A549 (cell line): ENCODE measurements around the gene DDX41. TPM values are rescaled to one million over a fixed set of nuclear protein-coding genes. Genes with fewer than 3 reads are reported as not detected.

ENCODE experiments used
- ATAC-seq, 2 experiments: fragments of 200-7000 bp in 1 of 2; fragments of >200 bp in 1 of 2; cut with Nextera tagmentation in 1 of 2; cut with Tn5 transposase in 1 of 2; 3 replicates each; pipeline versions ENCODE4 v1.8.0 to v1.9.1; 2018 to 2020; ENCODE audit warnings: mild to moderate bottlenecking in 1 of 2, moderate library complexity in 1 of 2
- CTCF ChIA-PET: fragments of 300-600 bp; sonication (Branson Sonifier 250); formaldehyde crosslinking; extraction: SDS; loops from one replicate; lab custom pipeline; 2021; ENCODE audit warnings: antibody characterized with exemption, inconsistent platforms; lab: Yijun Ruan, JAX
- POLR2A ChIA-PET: fragments of 350-600 bp; formaldehyde crosslinking; extraction: SDS; loops from one replicate; lab custom pipeline; 2021; ENCODE audit warnings: antibody characterized with exemption, inconsistent platforms; lab: Yijun Ruan, JAX
- DNase-seq, 2 experiments: peaks; one replicate each; pipeline versions ENCODE4 v3.0.0 to v3.0.0-alpha.2; 2011 to 2016; ENCODE audit warnings: low read depth in 1 of 2, low spot score in 1 of 2
- FAIRE-seq: peaks from 2 replicates; lab custom pipeline; 2011; peaks lifted over from hg19 to GRCh38; lab: Jason Lieb, UNC
- H3K27ac ChIP-seq, 2 experiments: fragments of >200 bp; sonication (Bioruptor Twin); formaldehyde crosslinking; 3 replicates each; pipeline ENCODE4 v1.5.1; 2016 to 2017
- H3K4me1 ChIP-seq: fragments of >200 bp; sonication (Bioruptor Twin); formaldehyde crosslinking; 3 replicates; pipeline ENCODE4 v1.6.1; 2016
- H3K4me2 ChIP-seq: fragments of >200 bp; sonication (Bioruptor Twin); formaldehyde crosslinking; 3 replicates; pipeline ENCODE4 v1.6.1; 2016
- H3K4me3 ChIP-seq: fragments of >200 bp; sonication (Bioruptor Twin); formaldehyde crosslinking; 3 replicates; pipeline ENCODE4 v1.5.1; 2016
- H3K9me3 ChIP-seq: fragments of >200 bp; sonication (Bioruptor Twin); formaldehyde crosslinking; 3 replicates; pipeline ENCODE4 v1.6.1; 2016
- CBX2 ChIP-seq: fragments of 200-600 bp; sonication (generic); IDR thresholded peaks from 2 replicates; pipeline ENCODE4 v1.6.1; 2016; ENCODE audit warnings: low read depth, mild to moderate bottlenecking, borderline replicate concordance
- EHF ChIP-seq: fragments of 250-450 bp; sonication (Bioruptor Pico); IDR thresholded peaks from 2 replicates; pipeline ENCODE4 v1.5.0; 2020; ENCODE audit warnings: mild to moderate bottlenecking
- ELK1 ChIP-seq: fragments of 150-350 bp; IDR thresholded peaks from 2 replicates; pipeline ENCODE4 v1.6.1; 2014; ENCODE audit warnings: low read depth, mild to moderate bottlenecking, low read length
- EP300 ChIP-seq, 2 experiments: fragments of >200 bp; sonication (Bioruptor Twin); formaldehyde crosslinking; IDR thresholded peaks; 2 replicates in 1 of 2; 3 replicates in 1 of 2; pipeline ENCODE4 v1.6.1; 2016 to 2017
- ESRRA ChIP-seq: fragments of 150-350 bp; IDR thresholded peaks from 2 replicates; pipeline ENCODE4 v1.6.1; 2014; ENCODE audit warnings: mild to moderate bottlenecking, low read length, borderline replicate concordance
- FOSB ChIP-seq: fragments of 250-450 bp; sonication (Bioruptor Pico); IDR thresholded peaks from 2 replicates; pipeline ENCODE4 v1.5.0; 2020; ENCODE audit warnings: mild to moderate bottlenecking, moderate library complexity
- FOSL2 ChIP-seq, 2 experiments: fragments of 450-650 bp in 1 of 2; fragments of >200 bp in 1 of 2; sonication (Bioruptor Twin) in 1 of 2; formaldehyde crosslinking; IDR thresholded peaks; 2 replicates each; pipeline versions ENCODE4 v1.5.0 to v1.6.1; 2016 to 2020; ENCODE audit warnings: mild to moderate bottlenecking in 1 of 2, moderate library complexity in 1 of 2
- HES2 ChIP-seq: fragments of >200 bp; sonication (Bioruptor Twin); formaldehyde crosslinking; IDR thresholded peaks from 2 replicates; pipeline ENCODE4 v1.6.1; 2016
- HOXB5 ChIP-seq: fragments of 250-450 bp; sonication (Bioruptor Pico); IDR thresholded peaks from 2 replicates; pipeline ENCODE4 v1.5.0; 2020; ENCODE audit warnings: mild to moderate bottlenecking, moderate library complexity
- JUN ChIP-seq, 2 experiments: fragments of >200 bp; sonication (Bioruptor Twin); formaldehyde crosslinking; IDR thresholded peaks; 2 replicates in 1 of 2; 3 replicates in 1 of 2; pipeline ENCODE4 v1.6.1; 2016 to 2017
- JUNB ChIP-seq: fragments of >200 bp; sonication (Bioruptor Twin); formaldehyde crosslinking; IDR thresholded peaks from 2 replicates; pipeline ENCODE4 v1.6.1; 2016
- KDM1A ChIP-seq: fragments of 200-600 bp; sonication (generic); IDR thresholded peaks from 2 replicates; pipeline ENCODE4 v1.6.1; 2016; ENCODE audit warnings: low read depth, mild to moderate bottlenecking
- MAX ChIP-seq: IDR thresholded peaks from 2 replicates; pipeline ENCODE4 v1.6.1; 2012
- NFE2L2 ChIP-seq: fragments of 150-350 bp; conservative IDR thresholded peaks from 2 replicates; pipeline ENCODE4 v1.6.1; 2014; ENCODE audit warnings: low read length
- NPAS2 ChIP-seq: fragments of 250-450 bp; sonication (Bioruptor Pico); IDR thresholded peaks from 2 replicates; pipeline ENCODE4 v1.8.0; 2022; ENCODE audit warnings: mild to moderate bottlenecking, moderate library complexity, borderline replicate concordance
- NR3C1 ChIP-seq: fragments of >200 bp; sonication (Bioruptor Twin); formaldehyde crosslinking; IDR thresholded peaks from 3 replicates; pipeline ENCODE4 v1.6.1; 2017
- RAD21 ChIP-seq, 2 experiments: fragments of >200 bp in 1 of 2; sonication (Bioruptor Twin) in 1 of 2; formaldehyde crosslinking in 1 of 2; IDR thresholded peaks in 1 of 2; conservative IDR thresholded peaks in 1 of 2; 2 replicates in 1 of 2; 3 replicates in 1 of 2; pipeline ENCODE4 v1.6.1; 2012 to 2018; ENCODE audit warnings: inconsistent platforms in 1 of 2
- RFX5 ChIP-seq: fragments of 450-650 bp; IDR thresholded peaks from 2 replicates; pipeline ENCODE4 v1.7.1; 2014; ENCODE audit warnings: antibody characterized with exemption, mild to moderate bottlenecking, moderate library complexity
- RNF2 ChIP-seq: fragments of 200-600 bp; sonication (generic); IDR thresholded peaks from 2 replicates; pipeline ENCODE4 v1.6.1; 2016; ENCODE audit warnings: low read depth, mild to moderate bottlenecking, antibody characterized with exemption, moderate library complexity, borderline replicate concordance
- SMC3 ChIP-seq: fragments of >200 bp; sonication (Bioruptor Twin); formaldehyde crosslinking; IDR thresholded peaks from 3 replicates; pipeline ENCODE4 v1.6.1; 2018; ENCODE audit warnings: inconsistent platforms
- TFCP2L1 ChIP-seq: fragments of 250-450 bp; sonication (Bioruptor Pico); IDR thresholded peaks from 2 replicates; pipeline ENCODE4 v1.5.0; 2021; ENCODE audit warnings: mild to moderate bottlenecking
- TP53 ChIP-seq: fragments of 250-450 bp; sonication (Bioruptor Pico); IDR thresholded peaks from 2 replicates; pipeline ENCODE4 v1.5.0; 2021; ENCODE audit warnings: mild to moderate bottlenecking, moderate library complexity
- USF2 ChIP-seq: fragments of 450-650 bp; IDR thresholded peaks from 2 replicates; pipeline ENCODE4 v1.6.1; 2014; ENCODE audit warnings: antibody characterized with exemption
- ZSCAN20 ChIP-seq: fragments of 250-450 bp; sonication (Bioruptor Pico); IDR thresholded peaks from 2 replicates; pipeline ENCODE4 v1.8.0; 2022; ENCODE audit warnings: mild to moderate bottlenecking, moderate library complexity
- WGBS: methylation state at CpG from one replicate; pipeline ENCODE4 v1.1.6; 2017; ENCODE audit errors: missing lambda C conversion rate; 5-methylcytosine and 5-hydroxymethylcytosine counted together
- polyA plus RNA-seq, 4 experiments: library from polyadenylated mRNA; depleted of rRNA in 3 of 4; stranded (reverse); fragments of >200 nt; fragmentation: RNase III in 1 of 4; extraction: RNeasy Plus Mini Kit Qiagen cat#74134 plus additional on column Dnase treatment in 1 of 4; gene quantifications; 2 replicates in 3 of 4; 3 replicates in 1 of 4; pipeline ENCODE4 v1.2.3, GENCODE V29; 2011 to 2017

Gene DDX41
- polyA plus RNA-seq, 2 of the 4 experiments (the other 2 are of a cell fraction) = 90.7 to 172 TPM

- DNase-seq (no peak), FAIRE-seq (no peak), ATAC-seq (no peak)
- no peaks in the 10 kb centered on the region for H3K9me3 ChIP-seq
- H3K4me2 ChIP-seq = peak overlapping the region; percentile 9; the same call in 1 of the 3 replicates
- H3K27ac ChIP-seq = peak overlapping the region in 1 of 2 experiments; percentile 95; a peak in 3 of 6 replicates
- TF ChIP-seq SMC3 = no peak
- no peak for TF ChIP-seq TP53 (CRISPR knock-in tag)
- no peak for TF ChIP-seq KDM1A
- no peak for TF ChIP-seq FOSL2 (IDR thresholded peaks at IDR 0.05)
- no peak for TF ChIP-seq FOSL2 (CRISPR knock-in tag; IDR thresholded peaks at IDR 0.05)
- TF ChIP-seq HES2 = no peak
- no peak for TF ChIP-seq NR3C1
- no peak for TF ChIP-seq HOXB5 (CRISPR knock-in tag)
- no peak for TF ChIP-seq ZSCAN20 (CRISPR knock-in tag)
- TF ChIP-seq EP300 (IDR thresholded peaks at IDR 0.05) = no peak
- no peak for TF ChIP-seq JUN (IDR thresholded peaks at IDR 0.05)
- TF ChIP-seq MAX = no peak
- TF ChIP-seq EHF (CRISPR knock-in tag) = no peak
- H3K4me1 ChIP-seq = peaks cover 51% of the 10 kb centered on the region
- WGBS = 88% methylated on average over 7 of the region's 16 CpGs
- CTCF ChIA-PET = interaction anchor here (0.7 to 18.1 kb wide), 12 partner anchors 11 to 149 kb away, joined by 3 to 354 read pairs (median 4); partner anchors contain the start of genes DBN1, DOK3, PDLIM7 and PRR7
- no peak overlapping the region for H3K4me3 ChIP-seq
- POLR2A ChIA-PET = no interaction called here
Measured at GRCh38 chr5:177490992-177491391, 25.8 kb downstream of the DDX41 start.

GRCh38 chr5:177490311-177490991, 26.3 kb downstream of the DDX41 start:
- Histone ChIP-seq H3K27ac (peak overlapping the region in 1 of 2 experiments; percentile 95; a peak in 1 of 6 replicates), H3K4me3 (no peak overlapping the region), H3K4me1 (peaks cover 46% of the 10 kb centered on the region), H3K4me2 (no peak overlapping the region), H3K9me3 (no peaks in the 10 kb centered on the region)
- FAIRE-seq = no peak
- ChIA-PET POLR2A (no interaction called here), CTCF (interaction anchor here (0.6 to 18.1 kb wide), 8 partner anchors 12 to 743 kb away, joined by 3 to 354 read pairs (median 7); partner anchors contain the start of genes DBN1, PDLIM7 and PRR7)
- 93% methylated on average over 13 of the region's 15 CpGs for WGBS
- no peak for TF ChIP-seq RFX5
- TF ChIP-seq MAX = no peak
- TF ChIP-seq ELK1 = no peak
- no peak for TF ChIP-seq ESRRA
- TF ChIP-seq FOSB (CRISPR knock-in tag) = no peak
- no peak for TF ChIP-seq USF2
- no peak for DNase-seq
- ATAC-seq = no peak

GRCh38 chr5:177489119-177489716, 27.5 kb downstream of the DDX41 start:
- Histone ChIP-seq H3K27ac (peak overlapping the region in 1 of 2 experiments; percentile 11; a peak in 1 of 6 replicates), H3K9me3 (no peaks in the 10 kb centered on the region), H3K4me1 (peaks cover 34% of the 10 kb centered on the region), H3K4me2 (no peak overlapping the region), H3K4me3 (no peak overlapping the region)
- DNase-seq (peak in 1 of 2 experiments; percentile 41), ATAC-seq (peak in 1 of 2 experiments; percentile 16; a peak in 3 of 6 replicates), FAIRE-seq (no peak)
- 89% methylated on average over 17 of the region's 26 CpGs for WGBS
- CTCF ChIA-PET = interaction anchor here (0.6 to 18.1 kb wide), 7 partner anchors 12 to 119 kb away, joined by 3 to 354 read pairs (median 11); partner anchors contain the start of genes DBN1, PDLIM7 and PRR7
- TF ChIP-seq JUNB (no peak), RAD21 (conservative IDR thresholded peaks at IDR 0.05 in 1 of 2, IDR thresholded peaks at IDR 0.05 in 1 of 2) (no peak), TFCP2L1 (CRISPR knock-in tag) (no peak), HES2 (no peak), ELK1 (no peak), RNF2 (no peak), CBX2 (no peak), NPAS2 (CRISPR knock-in tag) (no peak), TP53 (CRISPR knock-in tag) (no peak), NFE2L2 (no peak)
- POLR2A ChIA-PET = no interaction called here
